H1 (cell line): ENCODE data around the gene OSBPL6. TPM values are rescaled to one million over a fixed set of nuclear protein-coding genes. Genes with fewer than 3 reads are reported as not detected.

Source experiments
- FOSL1 ChIP-seq: IDR thresholded peaks from 2 replicates; pipeline ENCODE4 v1.6.1; 2011; ENCODE audit warnings: mild to moderate bottlenecking, low read depth, low read length, moderate library complexity; ENCODE audit not compliant: insufficient read depth
- polyA plus RNA-seq, 7 experiments: library from polyadenylated mRNA; depleted of rRNA in 3 of 7; stranded (reverse) in 5 of 7; unstranded in 2 of 7; fragments of >200 nt in 5 of 7; fragments of 200-250 nt in 2 of 7; gene quantifications; 1 replicate in 5 of 7; 2 replicates in 1 of 7; 4 replicates in 1 of 7; pipeline versions ENCODE4 v1.2.1 to v1.2.3, GENCODE V29; 2011 to 2013; ENCODE audit warnings: missing spikeins in 2 of 7, mixed read lengths in 2 of 7
- total RNA-seq: library from RNA; stranded (reverse); fragmentation: NEBNext Ultra II Directional; extraction: Animal tissue kit (Norgen Biotek cat#: 25700); gene quantifications from 2 replicates; pipeline ENCODE4 v1.2.1, GENCODE V29; 2021
- TF ChIP-seq, protein P1 (sequence below): fragments of 300-600 bp; sonication (generic); IDR thresholded peaks from 2 replicates; pipeline ENCODE4 v1.7.1; 2012; ENCODE audit warnings: low read length, moderate library complexity, mild to moderate bottlenecking, inconsistent platforms; ENCODE audit not compliant: insufficient replicate concordance

OSBPL6 gene
- total and polyA plus RNA-seq, 2 of the 8 experiments (the other 6 are each of a cell fraction or from before 2014, with no cell fraction given), result 1.7 to 5.6 TPM

DNA sequence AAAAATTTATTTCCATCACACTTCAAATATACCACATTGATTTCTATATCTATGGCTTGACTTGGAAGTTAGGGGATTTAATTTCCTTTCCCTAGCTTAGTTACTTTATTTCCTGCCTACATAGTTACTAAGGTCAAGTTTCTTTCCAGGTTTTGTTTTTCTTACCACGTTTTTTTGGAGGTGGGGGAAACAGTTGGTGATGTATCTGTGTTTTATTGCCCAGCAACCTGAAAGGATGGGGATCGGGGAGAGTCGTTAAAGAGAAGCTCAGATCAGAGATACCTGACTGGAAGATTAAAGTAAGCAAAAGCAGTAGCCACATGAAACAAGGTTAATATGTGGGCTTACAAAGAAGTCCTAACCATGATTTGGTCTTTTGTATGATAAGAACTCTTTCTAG, 127.8 kb downstream of the OSBPL6 start (continued):
- TF ChIP-seq, protein P1, sequence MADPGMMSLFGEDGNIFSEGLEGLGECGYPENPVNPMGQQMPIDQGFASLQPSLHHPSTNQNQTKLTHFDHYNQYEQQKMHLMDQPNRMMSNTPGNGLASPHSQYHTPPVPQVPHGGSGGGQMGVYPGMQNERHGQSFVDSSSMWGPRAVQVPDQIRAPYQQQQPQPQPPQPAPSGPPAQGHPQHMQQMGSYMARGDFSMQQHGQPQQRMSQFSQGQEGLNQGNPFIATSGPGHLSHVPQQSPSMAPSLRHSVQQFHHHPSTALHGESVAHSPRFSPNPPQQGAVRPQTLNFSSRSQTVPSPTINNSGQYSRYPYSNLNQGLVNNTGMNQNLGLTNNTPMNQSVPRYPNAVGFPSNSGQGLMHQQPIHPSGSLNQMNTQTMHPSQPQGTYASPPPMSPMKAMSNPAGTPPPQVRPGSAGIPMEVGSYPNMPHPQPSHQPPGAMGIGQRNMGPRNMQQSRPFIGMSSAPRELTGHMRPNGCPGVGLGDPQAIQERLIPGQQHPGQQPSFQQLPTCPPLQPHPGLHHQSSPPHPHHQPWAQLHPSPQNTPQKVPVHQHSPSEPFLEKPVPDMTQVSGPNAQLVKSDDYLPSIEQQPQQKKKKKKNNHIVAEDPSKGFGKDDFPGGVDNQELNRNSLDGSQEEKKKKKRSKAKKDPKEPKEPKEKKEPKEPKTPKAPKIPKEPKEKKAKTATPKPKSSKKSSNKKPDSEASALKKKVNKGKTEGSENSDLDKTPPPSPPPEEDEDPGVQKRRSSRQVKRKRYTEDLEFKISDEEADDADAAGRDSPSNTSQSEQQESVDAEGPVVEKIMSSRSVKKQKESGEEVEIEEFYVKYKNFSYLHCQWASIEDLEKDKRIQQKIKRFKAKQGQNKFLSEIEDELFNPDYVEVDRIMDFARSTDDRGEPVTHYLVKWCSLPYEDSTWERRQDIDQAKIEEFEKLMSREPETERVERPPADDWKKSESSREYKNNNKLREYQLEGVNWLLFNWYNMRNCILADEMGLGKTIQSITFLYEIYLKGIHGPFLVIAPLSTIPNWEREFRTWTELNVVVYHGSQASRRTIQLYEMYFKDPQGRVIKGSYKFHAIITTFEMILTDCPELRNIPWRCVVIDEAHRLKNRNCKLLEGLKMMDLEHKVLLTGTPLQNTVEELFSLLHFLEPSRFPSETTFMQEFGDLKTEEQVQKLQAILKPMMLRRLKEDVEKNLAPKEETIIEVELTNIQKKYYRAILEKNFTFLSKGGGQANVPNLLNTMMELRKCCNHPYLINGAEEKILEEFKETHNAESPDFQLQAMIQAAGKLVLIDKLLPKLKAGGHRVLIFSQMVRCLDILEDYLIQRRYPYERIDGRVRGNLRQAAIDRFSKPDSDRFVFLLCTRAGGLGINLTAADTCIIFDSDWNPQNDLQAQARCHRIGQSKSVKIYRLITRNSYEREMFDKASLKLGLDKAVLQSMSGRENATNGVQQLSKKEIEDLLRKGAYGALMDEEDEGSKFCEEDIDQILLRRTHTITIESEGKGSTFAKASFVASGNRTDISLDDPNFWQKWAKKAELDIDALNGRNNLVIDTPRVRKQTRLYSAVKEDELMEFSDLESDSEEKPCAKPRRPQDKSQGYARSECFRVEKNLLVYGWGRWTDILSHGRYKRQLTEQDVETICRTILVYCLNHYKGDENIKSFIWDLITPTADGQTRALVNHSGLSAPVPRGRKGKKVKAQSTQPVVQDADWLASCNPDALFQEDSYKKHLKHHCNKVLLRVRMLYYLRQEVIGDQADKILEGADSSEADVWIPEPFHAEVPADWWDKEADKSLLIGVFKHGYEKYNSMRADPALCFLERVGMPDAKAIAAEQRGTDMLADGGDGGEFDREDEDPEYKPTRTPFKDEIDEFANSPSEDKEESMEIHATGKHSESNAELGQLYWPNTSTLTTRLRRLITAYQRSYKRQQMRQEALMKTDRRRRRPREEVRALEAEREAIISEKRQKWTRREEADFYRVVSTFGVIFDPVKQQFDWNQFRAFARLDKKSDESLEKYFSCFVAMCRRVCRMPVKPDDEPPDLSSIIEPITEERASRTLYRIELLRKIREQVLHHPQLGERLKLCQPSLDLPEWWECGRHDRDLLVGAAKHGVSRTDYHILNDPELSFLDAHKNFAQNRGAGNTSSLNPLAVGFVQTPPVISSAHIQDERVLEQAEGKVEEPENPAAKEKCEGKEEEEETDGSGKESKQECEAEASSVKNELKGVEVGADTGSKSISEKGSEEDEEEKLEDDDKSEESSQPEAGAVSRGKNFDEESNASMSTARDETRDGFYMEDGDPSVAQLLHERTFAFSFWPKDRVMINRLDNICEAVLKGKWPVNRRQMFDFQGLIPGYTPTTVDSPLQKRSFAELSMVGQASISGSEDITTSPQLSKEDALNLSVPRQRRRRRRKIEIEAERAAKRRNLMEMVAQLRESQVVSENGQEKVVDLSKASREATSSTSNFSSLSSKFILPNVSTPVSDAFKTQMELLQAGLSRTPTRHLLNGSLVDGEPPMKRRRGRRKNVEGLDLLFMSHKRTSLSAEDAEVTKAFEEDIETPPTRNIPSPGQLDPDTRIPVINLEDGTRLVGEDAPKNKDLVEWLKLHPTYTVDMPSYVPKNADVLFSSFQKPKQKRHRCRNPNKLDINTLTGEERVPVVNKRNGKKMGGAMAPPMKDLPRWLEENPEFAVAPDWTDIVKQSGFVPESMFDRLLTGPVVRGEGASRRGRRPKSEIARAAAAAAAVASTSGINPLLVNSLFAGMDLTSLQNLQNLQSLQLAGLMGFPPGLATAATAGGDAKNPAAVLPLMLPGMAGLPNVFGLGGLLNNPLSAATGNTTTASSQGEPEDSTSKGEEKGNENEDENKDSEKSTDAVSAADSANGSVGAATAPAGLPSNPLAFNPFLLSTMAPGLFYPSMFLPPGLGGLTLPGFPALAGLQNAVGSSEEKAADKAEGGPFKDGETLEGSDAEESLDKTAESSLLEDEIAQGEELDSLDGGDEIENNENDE, result no peak
- TF ChIP-seq FOSL1, result no peak
